Measurements from ENCODE around the gene COG3.
"Not testable (repeated sequence)": the region's sequence is repeated elsewhere in the genome, so short reads cannot be mapped to it uniquely, and the experiment has no call there.

COG3 gene

GRCh38 chr13:45464687-45465453 is at the start of gene COG3:
Gene COG3 (plus strand): TSS chr13:45464939. CDS start chr13:45465037, 98 bp downstream.
- TF ChIP-seq CTCF (IDR thresholded peaks at IDR 0.05; ENCODE audit: low read depth, low read length, missing control alignments) = peak; percentile 20
- peak within 1 kb of the TSS; percentile 96 for H3K4me3 ChIP-seq (ENCODE audit: low read depth, low read length)
- DNase-seq (ENCODE audit: low read depth) = peak; percentile 97

GRCh38 chr13:45415112-45415511 is 49.6 kb upstream of the COG3 start:
- TF ChIP-seq CTCF (IDR thresholded peaks at IDR 0.05; ENCODE audit: low read depth, low read length, missing control alignments) = no peak
- H3K4me3 ChIP-seq (ENCODE audit: low read depth, low read length) = no peak overlapping the region
- no peak for DNase-seq (ENCODE audit: low read depth)

- no peak for DNase-seq (ENCODE audit: low read depth)
- peak overlapping the region; percentile 67 for H3K4me3 ChIP-seq (ENCODE audit: low read depth, low read length)
- no peak for TF ChIP-seq CTCF (IDR thresholded peaks at IDR 0.05; ENCODE audit: low read depth, low read length, missing control alignments)
These were observed 48.1 kb upstream of the COG3 start for GRCh38 chr13:45416516-45417128.

- TF ChIP-seq CTCF (IDR thresholded peaks at IDR 0.05; ENCODE audit: low read depth, low read length, missing control alignments) = no peak
- DNase-seq (ENCODE audit: low read depth) = peak; percentile 66
- peak within 1 kb of the TSS; percentile 67 for H3K4me3 ChIP-seq (ENCODE audit: low read depth, low read length)
These were observed 46.8 kb upstream of the COG3 start, which contains the start of gene SLC25A30 for GRCh38 chr13:45417790-45418534. Gene SLC25A30 (minus strand): TSS chr13:45418373. CDS start chr13:45411425, 6,948 bp downstream.

- not testable (repeated sequence) for DNase-seq (ENCODE audit: low read depth); H3K4me3 ChIP-seq (ENCODE audit: low read depth, low read length)
These were observed 45.4 kb upstream of the COG3 start for GRCh38 chr13:45419389-45419788.

- TF ChIP-seq CTCF (IDR thresholded peaks at IDR 0.05; ENCODE audit: low read depth, low read length, missing control alignments) = no peak
- no peak overlapping the region for H3K4me3 ChIP-seq (ENCODE audit: low read depth, low read length)
- DNase-seq (ENCODE audit: low read depth) = no peak
These were observed 44.8 kb upstream of the COG3 start for GRCh38 chr13:45419945-45420344.

GRCh38 chr13:45422731-45423292 is 41.9 kb upstream of the COG3 start:
- no peak for TF ChIP-seq CTCF (IDR thresholded peaks at IDR 0.05; ENCODE audit: low read depth, low read length, missing control alignments)
- DNase-seq (ENCODE audit: low read depth) = no peak

GRCh38 chr13:45426056-45426841 is 38.5 kb upstream of the COG3 start:
- not testable (repeated sequence) for H3K4me3 ChIP-seq (ENCODE audit: low read depth, low read length); DNase-seq (ENCODE audit: low read depth)

More at GRCh38 chr13:45422731-45423292, 41.9 kb upstream of the COG3 start:
- no peak overlapping the region for H3K4me3 ChIP-seq (ENCODE audit: low read depth, low read length)

Data from GM12864 (cell line).